GM21737 (cell line): Measurements from ENCODE around the gene FBXL19.

Source experiments
- ATAC-seq: cut with Tn5 transposase; IDR thresholded peaks from one replicate; pipeline ENCODE4 v1.9.1; 2021; ENCODE audit warnings: mild to moderate bottlenecking, moderate library complexity; ENCODE audit not compliant: unreplicated experiment

Gene FBXL19

DNA sequence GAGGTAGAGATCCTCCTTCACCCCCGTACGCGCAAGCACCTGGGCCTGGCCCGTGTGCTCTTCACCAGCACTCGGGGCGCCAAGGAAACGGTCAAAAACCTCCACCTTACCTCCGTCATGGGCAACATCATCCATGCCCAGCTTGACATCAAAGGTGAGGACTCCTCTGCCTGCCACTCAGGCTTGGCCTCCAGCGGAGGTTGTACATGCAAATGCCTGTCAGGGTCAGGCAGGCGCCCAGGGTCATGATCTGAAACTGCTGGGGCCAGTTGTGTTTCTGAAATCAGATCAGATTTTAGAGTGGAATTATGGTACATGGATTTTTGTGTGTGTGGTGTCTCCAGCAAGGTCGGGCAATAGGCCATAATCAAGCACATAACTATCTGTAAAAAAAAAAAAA, 38.0 kb downstream of the FBXL19 start:
- ATAC-seq = no peak

DNA sequence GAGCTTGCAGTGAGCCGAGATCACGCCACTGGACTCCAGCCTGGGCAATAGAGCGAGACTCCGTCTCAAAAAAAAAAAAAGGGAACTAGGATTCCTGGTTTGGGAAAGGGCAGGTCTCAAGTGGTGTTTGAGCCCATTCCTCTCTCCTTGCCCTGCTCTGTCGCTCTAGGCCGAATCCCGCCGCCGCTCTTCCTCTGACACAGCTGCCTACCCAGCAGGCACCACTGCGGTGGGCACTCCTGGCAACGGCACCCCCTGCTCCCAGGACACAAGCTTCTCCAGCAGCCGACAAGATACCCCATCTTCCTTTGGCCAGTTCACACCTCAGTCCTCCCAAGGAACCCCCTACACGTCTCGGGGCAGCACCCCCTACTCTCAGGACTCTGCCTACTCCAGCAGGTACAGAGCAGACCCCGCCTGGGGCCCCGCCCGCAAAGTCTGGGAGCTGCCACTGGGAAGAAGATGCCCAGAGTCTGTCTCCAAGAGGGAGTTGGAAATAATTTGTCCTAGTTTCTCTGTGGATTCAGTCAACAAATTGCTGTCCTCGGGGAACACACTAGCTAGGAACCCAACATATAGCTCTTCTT, 40.6 kb downstream of the FBXL19 start:
- no peak for ATAC-seq

DNA sequence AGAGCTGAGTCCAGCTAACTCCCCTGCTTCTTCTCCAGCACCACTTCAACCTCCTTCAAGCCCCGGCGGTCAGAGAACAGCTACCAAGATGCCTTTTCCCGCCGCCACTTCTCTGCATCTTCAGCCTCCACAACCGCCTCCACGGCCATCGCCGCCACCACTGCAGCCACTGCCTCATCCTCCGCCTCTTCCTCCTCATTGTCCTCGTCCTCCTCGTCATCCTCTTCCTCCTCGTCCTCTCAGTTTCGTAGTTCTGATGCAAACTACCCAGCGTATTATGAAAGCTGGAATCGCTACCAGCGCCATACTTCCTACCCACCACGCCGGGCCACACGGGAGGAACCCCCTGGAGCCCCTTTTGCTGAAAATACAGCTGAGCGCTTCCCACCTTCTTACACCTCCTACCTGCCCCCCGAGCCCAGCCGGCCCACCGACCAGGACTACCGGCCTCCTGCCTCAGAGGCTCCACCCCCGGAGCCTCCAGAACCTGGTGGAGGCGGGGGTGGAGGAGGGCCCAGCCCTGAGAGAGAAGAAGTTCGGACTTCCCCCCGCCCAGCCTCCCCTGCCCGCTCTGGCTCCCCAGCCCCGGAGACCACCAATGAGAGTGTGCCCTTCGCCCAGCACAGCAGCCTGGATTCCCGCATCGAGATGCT, 41.3 kb downstream of the FBXL19 start:
- ATAC-seq = no peak

DNA sequence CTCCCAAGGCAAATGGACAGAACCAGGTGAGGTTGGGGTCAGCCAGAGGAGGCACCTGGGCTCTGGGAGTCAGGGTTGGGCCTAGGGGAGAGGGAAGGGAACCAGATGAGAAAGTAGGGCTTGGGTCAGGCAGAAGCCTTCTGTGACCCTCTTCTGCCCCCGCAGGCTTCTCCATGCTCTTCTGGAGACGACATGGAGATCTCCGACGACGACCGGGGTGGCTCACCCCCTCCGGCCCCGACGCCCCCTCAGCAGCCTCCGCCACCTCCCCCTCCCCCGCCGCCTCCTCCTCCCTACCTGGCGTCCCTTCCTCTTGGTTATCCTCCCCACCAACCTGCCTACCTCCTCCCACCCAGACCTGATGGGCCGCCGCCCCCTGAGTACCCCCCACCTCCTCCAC, 42.1 kb downstream of the FBXL19 start:
- ATAC-seq = no peak

DNA sequence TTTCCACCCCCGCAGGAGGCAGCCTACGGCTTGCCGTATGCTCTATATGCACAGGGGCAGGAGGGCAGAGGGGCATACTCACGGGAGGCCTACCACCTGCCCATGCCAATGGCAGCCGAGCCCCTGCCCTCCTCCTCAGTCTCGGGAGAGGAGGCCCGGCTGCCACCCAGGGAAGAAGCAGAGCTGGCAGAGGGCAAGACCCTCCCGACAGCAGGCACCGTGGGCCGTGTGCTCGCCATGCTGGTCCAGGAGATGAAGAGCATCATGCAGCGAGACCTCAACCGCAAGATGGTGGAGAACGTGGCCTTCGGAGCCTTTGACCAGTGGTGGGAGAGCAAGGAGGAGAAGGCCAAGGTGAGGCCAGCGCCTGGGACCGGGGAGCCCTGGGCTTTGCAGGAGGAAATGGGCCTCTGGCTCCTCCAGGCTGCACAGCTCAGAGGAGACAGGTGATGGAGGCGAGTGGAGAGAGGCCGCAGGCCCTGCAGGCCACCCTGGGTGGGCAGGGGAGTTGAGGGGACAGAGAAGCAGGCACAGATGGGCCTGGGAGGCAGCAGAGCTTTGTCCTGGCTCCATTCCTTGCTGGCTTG, 42.8 kb downstream of the FBXL19 start:
- no peak for ATAC-seq

DNA sequence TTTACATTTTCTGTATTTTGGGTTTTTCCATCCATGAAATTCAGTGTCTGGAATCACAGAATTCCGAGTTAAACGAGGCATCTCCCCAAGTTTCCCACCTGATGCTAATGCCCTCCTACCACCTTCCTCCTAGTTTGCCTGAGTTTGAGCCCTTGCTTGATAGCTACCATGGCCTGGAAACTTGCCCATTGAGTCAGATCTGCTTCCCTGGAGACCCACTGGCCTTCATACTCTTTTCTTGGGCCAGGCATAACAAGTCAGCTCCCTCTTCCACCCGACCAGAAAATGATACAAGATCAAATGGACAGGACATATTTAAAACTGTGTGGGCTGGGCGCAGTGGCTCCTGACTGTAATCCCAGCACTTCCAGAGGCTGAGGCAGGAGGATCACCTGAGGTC, 44.4 kb downstream of the FBXL19 start:
- no peak for ATAC-seq

DNA sequence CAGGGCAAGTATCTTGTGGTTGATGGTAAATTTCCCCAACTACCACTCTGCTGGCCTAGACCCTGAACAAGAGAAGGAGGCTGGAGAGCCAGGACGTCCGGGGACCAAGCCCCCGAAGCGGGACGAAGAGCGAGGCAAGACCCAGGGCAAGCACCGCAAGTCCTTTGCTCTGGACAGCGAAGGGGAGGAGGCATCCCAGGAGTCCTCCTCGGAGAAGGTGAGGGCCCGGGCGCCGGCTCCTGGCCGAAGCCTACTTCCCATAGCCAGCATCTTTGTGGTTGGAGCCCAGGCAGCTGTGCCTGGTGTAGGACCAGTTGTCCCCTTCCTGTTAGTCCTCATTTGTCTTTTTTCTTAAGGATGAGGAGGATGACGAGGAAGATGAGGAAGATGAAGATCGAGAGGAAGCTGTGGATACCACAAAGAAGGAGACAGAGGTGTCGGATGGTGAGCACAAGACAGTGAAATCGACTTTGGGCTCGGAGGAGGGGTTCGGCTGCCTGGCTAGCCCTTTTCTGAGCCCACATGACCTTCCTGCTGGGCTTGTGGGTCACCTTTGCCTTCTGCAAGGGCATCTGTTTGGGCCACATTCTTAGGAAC, 46.0 kb downstream of the FBXL19 start:
- no peak for ATAC-seq

DNA sequence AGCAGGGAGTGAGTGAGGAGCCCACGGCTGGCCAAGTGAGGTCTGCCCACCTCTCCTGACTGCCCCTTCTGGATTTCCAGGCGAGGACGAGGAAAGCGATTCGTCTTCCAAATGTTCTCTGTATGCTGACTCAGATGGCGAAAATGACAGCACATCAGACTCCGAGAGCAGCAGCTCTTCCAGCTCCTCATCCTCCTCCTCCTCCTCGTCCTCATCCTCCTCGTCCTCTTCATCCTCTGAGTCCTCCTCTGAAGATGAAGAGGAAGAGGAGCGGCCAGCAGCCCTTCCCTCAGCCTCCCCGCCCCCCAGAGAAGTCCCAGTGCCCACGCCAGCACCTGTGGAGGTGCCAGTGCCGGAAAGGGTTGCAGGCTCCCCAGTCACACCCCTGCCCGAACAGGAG, 47.9 kb downstream of the FBXL19 start:
- ATAC-seq = no peak

DNA sequence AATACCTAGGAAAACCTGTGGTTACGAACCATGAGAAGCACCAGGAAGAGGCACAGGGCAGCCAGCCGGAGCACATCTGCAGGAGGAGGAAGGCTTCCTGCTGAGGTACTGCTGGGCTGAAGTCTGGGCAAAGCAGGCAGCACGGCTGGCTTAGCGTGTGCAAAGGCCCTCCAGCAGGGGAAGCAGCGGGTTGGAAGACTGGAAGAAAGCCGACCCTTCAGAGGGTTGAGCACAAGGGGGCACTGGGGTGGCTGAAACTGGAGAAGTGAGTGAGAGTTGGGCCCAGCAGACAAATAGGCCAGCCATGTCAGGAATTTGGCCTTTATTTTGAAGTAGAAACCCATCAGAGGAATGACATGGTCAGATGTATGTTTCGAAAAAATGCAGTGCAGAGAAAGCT, 49.5 kb downstream of the FBXL19 start:
- no peak for ATAC-seq

DNA sequence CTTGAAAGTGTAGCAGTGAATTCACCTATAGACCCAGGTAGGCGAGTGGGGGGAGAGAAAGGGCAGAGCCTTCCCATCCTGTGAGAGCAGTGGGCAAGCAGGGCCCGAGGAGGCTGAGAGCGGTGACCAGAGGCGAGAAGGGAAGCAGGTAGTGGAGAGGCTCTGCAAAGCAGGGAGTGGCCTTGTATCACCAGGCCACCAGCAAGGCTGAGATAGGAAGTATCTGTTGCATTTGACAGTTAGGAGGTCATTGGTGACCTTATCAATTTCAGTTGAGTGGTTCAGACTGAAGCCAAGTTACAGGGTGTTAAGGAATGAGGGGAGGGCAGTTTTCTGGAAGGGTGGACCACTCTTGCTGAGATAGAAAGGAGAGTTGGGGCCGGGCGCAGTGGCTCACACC, 51.0 kb downstream of the FBXL19 start:
- no peak for ATAC-seq

DNA sequence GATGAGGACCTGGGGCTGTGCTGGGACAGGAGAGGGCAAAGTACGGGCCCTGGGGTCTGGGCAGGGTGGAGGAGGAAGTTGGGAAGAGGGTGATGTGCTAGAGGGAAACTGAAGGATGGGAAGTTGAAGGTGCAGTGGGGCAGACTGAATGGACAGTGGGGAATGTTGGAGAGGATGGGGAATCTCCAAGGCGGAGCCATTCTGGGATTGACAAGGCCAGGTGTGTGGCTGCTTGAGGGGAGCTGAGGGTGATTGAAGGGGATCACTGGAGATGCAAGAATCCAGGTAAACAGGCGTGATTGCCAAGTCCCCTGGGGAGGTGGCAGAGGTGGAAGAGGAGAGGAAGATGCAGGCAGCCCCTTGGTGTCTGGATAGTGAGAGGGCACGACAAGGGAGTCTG, 53.1 kb downstream of the FBXL19 start:
- ATAC-seq = no peak

DNA sequence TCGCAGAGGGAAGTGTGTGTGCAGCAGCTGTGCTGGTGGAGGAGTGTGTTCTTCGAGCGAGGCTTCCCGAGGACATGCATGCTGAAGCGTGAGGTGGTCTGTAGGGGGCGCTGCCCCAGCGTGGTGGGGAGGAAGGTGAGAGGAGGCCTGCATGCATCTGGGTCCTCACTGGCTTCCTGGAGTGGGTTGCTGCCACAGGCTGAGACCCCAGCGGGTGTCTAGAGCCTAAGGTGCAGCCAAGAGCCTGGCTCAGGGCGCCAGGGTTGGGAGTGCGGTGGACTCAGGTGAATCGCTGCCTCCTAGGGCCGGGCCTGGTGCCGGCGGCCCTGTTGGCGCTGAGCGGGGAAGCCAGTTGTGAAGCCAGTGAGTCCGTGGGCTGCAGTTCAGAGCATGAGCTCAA, 54.1 kb downstream of the FBXL19 start:
- no peak for ATAC-seq

DNA sequence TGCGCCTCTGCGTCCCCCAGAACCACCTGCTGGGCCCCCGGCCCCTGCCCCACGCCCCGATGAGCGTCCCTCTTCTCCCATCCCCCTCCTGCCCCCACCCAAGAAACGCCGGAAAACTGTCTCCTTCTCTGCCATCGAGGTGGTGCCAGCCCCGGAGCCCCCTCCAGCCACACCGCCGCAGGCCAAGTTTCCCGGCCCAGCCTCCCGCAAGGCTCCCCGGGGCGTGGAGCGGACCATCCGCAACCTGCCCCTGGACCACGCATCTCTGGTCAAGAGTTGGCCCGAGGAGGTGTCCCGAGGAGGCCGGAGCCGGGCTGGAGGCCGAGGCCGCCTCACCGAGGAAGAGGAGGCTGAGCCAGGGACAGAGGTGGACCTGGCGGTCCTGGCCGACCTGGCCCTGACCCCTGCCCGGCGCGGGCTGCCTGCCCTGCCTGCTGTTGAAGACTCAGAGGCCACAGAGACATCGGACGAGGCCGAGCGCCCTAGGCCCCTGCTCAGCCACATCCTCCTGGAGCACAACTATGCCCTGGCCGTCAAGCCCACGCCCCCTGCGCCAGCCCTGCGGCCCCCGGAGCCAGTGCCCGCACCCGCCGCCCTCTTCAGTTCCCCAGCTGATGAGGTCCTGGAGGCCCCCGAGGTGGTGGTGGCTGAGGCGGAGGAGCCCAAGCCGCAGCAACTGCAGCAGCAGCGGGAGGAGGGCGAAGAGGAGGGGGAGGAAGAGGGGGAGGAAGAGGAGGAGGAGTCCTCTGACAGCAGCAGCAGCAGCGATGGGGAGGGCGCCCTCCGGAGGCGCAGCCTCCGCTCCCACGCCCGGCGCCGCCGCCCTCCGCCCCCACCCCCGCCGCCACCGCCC, 56.0 kb downstream of the FBXL19 start:
- ATAC-seq = no peak

DNA sequence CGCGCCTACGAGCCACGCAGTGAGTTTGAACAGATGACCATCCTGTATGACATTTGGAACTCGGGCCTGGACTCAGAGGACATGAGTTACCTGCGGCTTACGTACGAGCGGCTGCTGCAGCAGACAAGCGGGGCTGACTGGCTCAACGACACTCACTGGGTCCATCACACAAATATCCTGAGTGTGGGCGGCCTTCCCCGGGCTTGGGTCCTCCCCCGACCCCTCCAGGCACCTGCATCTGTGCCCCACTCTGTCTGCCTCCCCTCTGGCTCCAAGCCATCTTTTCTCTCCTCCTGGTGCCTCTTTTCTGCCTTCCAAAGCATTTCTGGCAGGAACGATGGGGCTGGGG, 56.6 kb downstream of the FBXL19 start:
- no peak for ATAC-seq

DNA sequence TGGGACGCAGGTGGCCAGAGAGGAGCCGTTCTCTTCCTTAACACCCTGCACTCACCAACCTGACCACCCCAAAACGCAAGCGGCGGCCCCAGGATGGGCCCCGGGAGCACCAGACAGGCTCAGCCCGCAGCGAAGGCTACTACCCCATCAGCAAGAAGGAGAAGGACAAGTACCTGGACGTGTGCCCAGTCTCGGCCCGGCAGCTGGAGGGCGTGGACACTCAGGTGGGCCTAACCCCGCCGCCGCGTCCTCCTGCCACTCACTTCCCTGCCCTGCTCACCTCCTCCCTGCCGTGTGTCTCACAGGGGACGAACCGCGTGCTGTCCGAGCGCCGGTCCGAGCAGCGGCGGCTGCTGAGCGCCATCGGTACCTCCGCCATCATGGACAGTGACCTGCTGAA, 57.1 kb downstream of the FBXL19 start:
- no peak for ATAC-seq

DNA sequence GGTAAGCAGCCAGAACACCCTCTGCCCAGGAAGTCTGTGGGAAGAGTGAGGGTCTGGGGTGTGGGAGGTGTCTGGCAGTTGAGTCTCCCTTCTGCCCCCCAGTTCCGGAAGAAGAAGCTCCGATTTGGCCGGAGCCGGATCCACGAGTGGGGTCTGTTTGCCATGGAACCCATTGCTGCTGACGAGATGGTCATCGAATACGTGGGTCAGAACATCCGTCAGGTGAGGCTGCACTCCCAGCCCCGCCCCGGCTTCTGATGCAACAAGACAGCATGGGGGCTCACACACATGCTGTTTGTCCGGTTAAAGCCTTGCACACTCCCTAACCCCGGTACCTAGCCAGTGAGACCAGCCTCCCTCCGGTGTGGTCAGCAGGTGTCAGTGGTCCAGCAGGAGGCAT, 57.6 kb downstream of the FBXL19 start:
- ATAC-seq = no peak

DNA sequence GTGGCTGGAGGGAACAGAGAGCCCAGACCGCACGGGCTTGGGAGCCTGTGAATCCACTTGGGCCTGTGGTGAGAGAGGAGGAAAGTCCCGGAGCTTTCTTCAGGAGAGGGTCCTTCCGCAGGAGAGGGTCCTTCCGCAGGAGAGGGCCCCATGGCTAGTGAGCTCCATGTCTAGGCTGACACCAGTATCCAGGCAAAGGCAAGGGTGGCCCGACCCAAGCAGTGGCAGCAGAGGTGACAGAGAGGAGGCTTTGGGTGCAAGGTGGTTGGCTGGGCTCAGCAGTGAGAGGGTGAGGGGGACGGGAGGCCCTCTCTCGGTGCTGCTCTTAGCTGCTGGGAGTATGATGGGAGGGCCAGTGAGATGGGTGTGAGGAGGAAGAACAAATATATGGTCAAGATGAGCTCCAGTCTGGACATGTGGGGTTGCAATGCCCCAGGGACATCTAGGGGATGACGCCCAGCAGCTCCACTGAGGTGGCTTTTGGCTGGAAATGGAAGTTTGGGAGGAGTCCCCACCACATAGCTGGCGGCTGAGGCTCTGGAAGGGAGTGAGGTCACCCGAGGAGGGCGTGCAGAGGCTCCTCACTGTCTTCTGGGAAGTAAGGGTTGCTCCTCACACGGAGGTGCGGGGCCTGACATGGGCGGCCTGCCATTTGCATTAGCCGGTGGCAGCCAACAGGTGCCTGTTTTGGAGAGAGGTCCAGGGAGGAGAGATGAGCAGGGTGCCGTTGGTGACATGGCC, 59.3 kb downstream of the FBXL19 start:
- no peak for ATAC-seq

DNA sequence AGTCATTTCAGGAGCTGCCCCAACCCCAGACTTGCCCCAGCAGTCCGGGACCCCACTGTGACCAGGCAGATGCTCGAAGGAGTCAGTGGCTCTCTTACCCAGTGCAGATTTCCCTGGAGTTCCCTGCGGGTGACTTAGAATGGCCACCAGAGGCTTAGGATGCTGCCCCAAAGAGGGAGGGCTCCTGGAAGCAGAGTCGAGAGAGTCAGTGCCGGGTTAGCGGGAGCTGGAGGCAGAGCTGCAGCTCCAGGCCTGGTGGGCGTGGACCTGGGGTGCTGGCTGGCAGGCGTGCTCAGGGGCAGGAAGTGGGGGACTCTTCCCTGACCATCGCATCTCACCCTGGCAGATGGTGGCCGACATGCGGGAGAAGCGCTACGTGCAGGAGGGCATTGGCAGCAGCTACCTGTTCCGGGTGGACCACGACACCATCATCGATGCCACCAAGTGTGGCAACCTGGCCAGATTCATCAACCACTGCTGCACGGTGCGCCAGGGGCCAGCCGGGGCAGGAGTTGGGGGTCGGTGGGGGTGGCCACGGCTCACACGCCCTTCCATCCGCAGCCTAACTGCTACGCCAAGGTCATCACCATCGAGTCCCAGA, 60.0 kb downstream of the FBXL19 start:
- ATAC-seq = no peak

DNA sequence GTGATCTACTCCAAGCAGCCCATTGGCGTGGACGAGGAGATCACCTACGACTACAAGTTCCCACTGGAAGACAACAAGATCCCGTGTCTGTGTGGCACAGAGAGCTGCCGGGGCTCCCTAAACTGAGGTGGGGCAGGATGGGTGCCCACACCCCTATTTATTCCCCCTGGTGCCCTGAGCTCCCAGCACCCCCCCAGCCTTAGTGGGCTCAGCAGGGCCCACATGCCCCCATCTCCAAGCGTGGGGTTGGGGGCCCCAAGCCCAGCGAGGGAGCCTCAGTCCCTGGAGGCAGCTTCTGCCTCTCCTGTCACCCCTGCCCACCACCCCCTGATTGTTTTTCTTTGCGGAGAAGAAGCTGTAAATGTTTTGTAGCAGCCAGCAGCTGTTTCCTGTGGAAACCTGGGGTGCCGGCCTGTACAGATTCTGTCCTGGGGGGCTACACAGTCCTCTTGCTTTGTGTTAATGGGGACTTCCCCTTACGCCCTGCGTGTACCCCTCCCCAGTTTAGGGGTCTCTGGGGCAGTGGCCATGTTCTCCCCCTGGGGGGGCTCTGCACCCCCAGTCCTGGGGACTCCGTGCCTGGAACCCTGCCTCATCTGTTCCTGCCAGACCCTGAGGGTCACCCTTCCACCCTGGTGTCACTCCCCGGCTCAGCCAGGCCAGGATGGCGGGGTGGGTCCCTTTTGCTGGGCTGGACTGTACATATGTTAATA, 60.7 kb downstream of the FBXL19 start:
- ATAC-seq = no peak
